ENCODE data around the gene DNAJC8. TPM values are rescaled to one million over a fixed set of nuclear protein-coding genes. Genes with fewer than 3 reads are reported as not detected.

Gene DNAJC8
- total RNA-seq, 4 donors from 2014 or later: 60.9 to 83.0 (median 73.0) TPM

GRCh38 chr1:28155628-28156027 is 77.2 kb downstream of the DNAJC8 start:
- 90% methylated on average over 4 of the region's 4 CpGs for WGBS
- Histone ChIP-seq H3K27me3 (no peaks in the 10 kb centered on the region), H3K4me1 (peaks cover 0 to 29% (median 7%) of the 10 kb centered on the region in 4 donors), H3K36me3 (no peaks in the 10 kb centered on the region), H3K27ac (replicated peaks in 1 of 4) (peak overlapping the region in 1 of 4 donors; percentile 27), H3K4me3 (no peak overlapping the region), H3K9me3 (no peaks in the 10 kb centered on the region)
- intact Hi-C loops (cut with DNase I): no loop called here
- TF ChIP-seq EP300 (IDR thresholded peaks at IDR 0.05) (no peak), POLR2AphosphoS5 (IDR thresholded peaks at IDR 0.05) (no peak), POLR2A (IDR thresholded peaks at IDR 0.05; ENCODE audit: low read depth) (no peak), CTCF (IDR thresholded peaks at IDR 0.05) (no peak)
- no peak for DNase-seq (ENCODE audit: extremely low spot score)

- intact Hi-C loops (cut with DNase I): no loop called here
- peaks cover 0 to 19% (median 6%) of the 10 kb centered on the region in 4 donors for H3K4me1 ChIP-seq
- H3K9me3 ChIP-seq: no peaks in the 10 kb centered on the region
- no peak for DNase-seq (ENCODE audit: extremely low spot score)
- peaks cover 0 to 6% (median 0%) of the 10 kb centered on the region in 4 donors for H3K36me3 ChIP-seq
- 64% methylated on average over 6 of the region's 9 CpGs for WGBS
- H3K27ac ChIP-seq (replicated peaks in 1 of 4): peak overlapping the region in 2 of 4 donors; percentile 31 to 42
- no peak overlapping the region for H3K4me3 ChIP-seq
- TF ChIP-seq POLR2AphosphoS5 (IDR thresholded peaks at IDR 0.05) (no peak), CTCF (IDR thresholded peaks at IDR 0.05) (no peak), EP300 (IDR thresholded peaks at IDR 0.05) (no peak), POLR2A (IDR thresholded peaks at IDR 0.05; ENCODE audit: low read depth) (no peak)
- H3K27me3 ChIP-seq: no peaks in the 10 kb centered on the region
These were observed 78.7 kb downstream of the DNAJC8 start for GRCh38 chr1:28154078-28154594.

Other genes with a start within 250 kb of the DNAJC8 start
- gene EYA3, start 144.4 kb downstream of the DNAJC8 start, total RNA-seq: 10 to 100 TPM in 1 of 4 donors, 1 to 10 TPM in 3; 8.2 to 11.9 (median 8.7) TPM
- gene PTAFR, start 56.3 kb downstream of the DNAJC8 start, total RNA-seq: 1 to 10 TPM; 4.6 to 8.1 (median 6.8) TPM
- 100 to 1,000 TPM; 125 to 174 (median 126) TPM for gene ATP5IF1, start 3.1 kb upstream of the DNAJC8 start, total RNA-seq
- 10 to 100 TPM in 3 of 4 donors, 1 to 10 TPM in 1; 7.5 to 16.4 (median 11.9) TPM for gene SESN2, start 26.5 kb upstream of the DNAJC8 start, total RNA-seq
- gene MED18, start 96.0 kb upstream of the DNAJC8 start, total RNA-seq: 10 to 100 TPM in 3 of 4 donors, 1 to 10 TPM in 1; 8.0 to 14.5 (median 12.9) TPM
- gene PHACTR4, start 136.7 kb upstream of the DNAJC8 start, total RNA-seq: 10 to 100 TPM; 21.0 to 32.4 (median 27.7) TPM

Measured in esophagus muscularis mucosa (tissue), 4 donors.